Measurements from ENCODE around the gene PNKP. TPM values are rescaled to one million over a fixed set of nuclear protein-coding genes. Genes with fewer than 3 reads are reported as not detected.

The PNKP gene
- total and polyA plus RNA-seq, 9 of the 15 experiments (the other 6 are each of a cell fraction or from before 2014, with no cell fraction given), result 2.8 to 85.4 (median 25.3) TPM

DNA sequence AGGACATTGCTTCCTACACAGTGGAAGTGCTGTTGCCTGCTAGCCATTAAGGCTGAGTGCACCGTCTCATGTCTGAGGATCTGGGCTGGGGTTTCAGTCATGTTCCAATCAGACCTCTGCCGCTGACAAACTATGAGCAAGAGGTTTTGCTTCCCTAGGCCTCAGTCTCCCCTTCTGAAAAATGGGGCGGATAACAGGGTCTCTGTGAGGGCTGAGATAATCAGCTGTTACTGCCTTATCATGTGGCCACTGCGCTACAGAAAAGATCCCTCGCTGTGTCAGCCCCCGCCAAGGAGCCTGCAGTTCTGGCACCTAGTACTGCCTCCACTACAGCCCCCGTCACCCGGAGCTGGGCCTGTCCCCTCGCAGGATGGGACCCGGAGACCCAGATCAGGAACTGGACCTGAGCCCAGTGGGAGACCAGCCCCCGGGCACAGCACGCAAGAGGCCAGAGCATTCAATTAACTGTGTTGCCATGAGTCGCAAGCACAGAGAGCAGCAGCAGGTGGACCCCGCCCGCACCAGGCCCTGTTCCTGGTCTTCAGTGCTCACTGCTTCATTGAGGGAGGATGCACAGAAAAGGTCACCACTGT lies 3.0 kb upstream of the PNKP start:
- DNase-seq (ENCODE audit: extremely low read depth in 1 of 4, low spot score in 3 of 4) (peak in 2 of 4 experiments; percentile 9 to 62), ATAC-seq (no peak), FAIRE-seq (peak; percentile 65)
- Histone ChIP-seq H3K9me3 (replicated peaks; ENCODE audit: control insufficient read depth, insufficient read depth, low read depth, low read length) (no peaks in the 10 kb centered on the region), H3K4me1 (replicated peaks in 1 of 2; ENCODE audit: control insufficient read depth in 2 of 2, insufficient read depth in 2 of 2, low read length in 2 of 2) (peaks cover 36 to 87% of the 10 kb centered on the region in 2 experiments), H3K27me3 (ENCODE audit: control insufficient read depth in 2 of 2, insufficient read depth in 2 of 2, low read length in 2 of 2) (no peaks in the 10 kb centered on the region), H3K36me3 (ENCODE audit: control insufficient read depth, insufficient read depth, low read length) (peaks cover 44% of the 10 kb centered on the region), H3K9me1 (ENCODE audit: control insufficient read depth, insufficient read depth, low read length) (peaks cover 4% of the 10 kb centered on the region), H4K20me1 (replicated peaks; ENCODE audit: control insufficient read depth, insufficient read depth, low read length) (peaks cover 9% of the 10 kb centered on the region; the same call in 1 of the 2 replicates), H2AFZ (ENCODE audit: low read depth, low read length) (peak overlapping the region; percentile 81), H3K4me2 (ENCODE audit: insufficient read depth, low read length) (peak overlapping the region; percentile 90), H3K4me3 (peak overlapping the region; percentile 47), H3K79me2 (ENCODE audit: control insufficient read depth, insufficient read depth, low read length) (peaks cover 45% of the 10 kb centered on the region), H3K27ac (ENCODE audit: extremely low read depth, low read depth, low read length) (peak overlapping the region; percentile 70), H3K9ac (ENCODE audit: insufficient read depth in 1 of 2, low read depth in 2 of 2, low read length in 2 of 2) (peak overlapping the region; percentile 62 to 94)
- POLR2A ChIA-PET, result interaction anchor here (0.6 to 1.9 kb wide), 3 partner anchors 13 to 74 kb away, joined by 4 to 5 read pairs (median 4); partner anchors contain the start of genes ATF5 and NUP62
- in situ Hi-C loops (cut with MboI) (loop anchor here (10.0 kb wide), 1 partner anchor 376 kb away; the partner anchor contains the start of gene RPS11), intact Hi-C loops (cut with micrococcal nuclease) (loop anchor here (10.0 kb wide), 1 partner anchor 156 kb away; no protein-coding TSS in a partner anchor)
- BruUV-seq (replicated peaks), result no TSS peak
- 30% methylated on average over 15 of the region's 15 CpGs for WGBS (ENCODE audit: insufficient coverage, low coverage, missing lambda C conversion rate)
- CTCF ChIA-PET (ENCODE audit: low intra/inter-chr PET ratio), result no interaction called here
- TF ChIP-seq ZNF408 (CRISPR knock-in tag; IDR thresholded peaks at IDR 0.05; ENCODE audit: low read depth), result no peak
- no peak for TF ChIP-seq RAD21 (CRISPR knock-in tag; conservative IDR thresholded peaks at IDR 0.05 in 1 of 2, IDR thresholded peaks at IDR 0.05 in 1 of 2)
- TF ChIP-seq ARNT (IDR thresholded peaks at IDR 0.05), result 0 out of 4 replicates have a peak, but pooled peaks of 1 of the 2 experiments have one; percentile 25
- no peak for TF ChIP-seq MAFG (tag; conservative IDR thresholded peaks at IDR 0.05)
- TF ChIP-seq, protein P1, sequence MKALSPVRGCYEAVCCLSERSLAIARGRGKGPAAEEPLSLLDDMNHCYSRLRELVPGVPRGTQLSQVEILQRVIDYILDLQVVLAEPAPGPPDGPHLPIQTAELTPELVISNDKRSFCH (CRISPR knock-in tag; IDR thresholded peaks at IDR 0.05), result no peak
- TF ChIP-seq, protein P1 (tag; IDR thresholded peaks at IDR 0.05), result 0 out of 2 replicates have a peak, but pooled peaks have one; percentile 1
- TF ChIP-seq CBFA2T3 (IDR thresholded peaks at IDR 0.05), result peak; percentile 60
- no peak for TF ChIP-seq ZNF282 (CRISPR knock-in tag; IDR thresholded peaks at IDR 0.05)
- 0 out of 2 replicates have a peak, but pooled peaks have one; percentile 6 for TF ChIP-seq MYC (IDR thresholded peaks at IDR 0.05; ENCODE audit: low read depth, low read length)
- TF ChIP-seq MYC (CRISPR knock-in tag; IDR thresholded peaks at IDR 0.05; ENCODE audit: borderline replicate concordance, low read depth), result no peak
- TF ChIP-seq, protein P2, sequence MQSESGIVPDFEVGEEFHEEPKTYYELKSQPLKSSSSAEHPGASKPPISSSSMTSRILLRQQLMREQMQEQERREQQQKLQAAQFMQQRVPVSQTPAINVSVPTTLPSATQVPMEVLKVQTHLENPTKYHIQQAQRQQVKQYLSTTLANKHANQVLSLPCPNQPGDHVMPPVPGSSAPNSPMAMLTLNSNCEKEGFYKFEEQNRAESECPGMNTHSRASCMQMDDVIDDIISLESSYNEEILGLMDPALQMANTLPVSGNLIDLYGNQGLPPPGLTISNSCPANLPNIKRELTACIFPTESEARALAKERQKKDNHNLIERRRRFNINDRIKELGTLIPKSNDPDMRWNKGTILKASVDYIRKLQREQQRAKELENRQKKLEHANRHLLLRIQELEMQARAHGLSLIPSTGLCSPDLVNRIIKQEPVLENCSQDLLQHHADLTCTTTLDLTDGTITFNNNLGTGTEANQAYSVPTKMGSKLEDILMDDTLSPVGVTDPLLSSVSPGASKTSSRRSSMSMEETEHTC (IDR thresholded peaks at IDR 0.05), result no peak
- 0 out of 2 replicates have a peak, but pooled peaks have one; percentile 14 for TF ChIP-seq SMARCA4 (IDR thresholded peaks at IDR 0.05)
- peak; percentile 73 for TF ChIP-seq RBM25 (IDR thresholded peaks at IDR 0.05; ENCODE audit: low read depth, low read length, severe bottlenecking)
- 0 out of 4 replicates have a peak, but pooled peaks of 1 of the 2 experiments have one; percentile 6 for TF ChIP-seq HDAC1 (IDR thresholded peaks at IDR 0.05)
- peak; percentile 31; the same call in 1 of the 2 replicates for TF ChIP-seq CBFA2T2 (conservative IDR thresholded peaks at IDR 0.05)
- TF ChIP-seq CBX2 (IDR thresholded peaks at IDR 0.05; ENCODE audit: insufficient read depth, low read length, poor library complexity, severe bottlenecking), result no peak
- TF ChIP-seq, protein P3, sequence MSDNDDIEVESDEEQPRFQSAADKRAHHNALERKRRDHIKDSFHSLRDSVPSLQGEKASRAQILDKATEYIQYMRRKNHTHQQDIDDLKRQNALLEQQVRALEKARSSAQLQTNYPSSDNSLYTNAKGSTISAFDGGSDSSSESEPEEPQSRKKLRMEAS (CRISPR knock-in tag; IDR thresholded peaks at IDR 0.05), result 0 out of 2 replicates have a peak, but pooled peaks have one; percentile 36
- 0 out of 2 replicates have a peak, but pooled peaks have one; percentile 36 for TF ChIP-seq MIER1 (IDR thresholded peaks at IDR 0.05; ENCODE audit: low read depth)
- TF ChIP-seq DACH1 (IDR thresholded peaks at IDR 0.05; ENCODE audit: partially characterized antibody), result peak; percentile 78
- TF ChIP-seq NR4A1 (CRISPR knock-in tag; IDR thresholded peaks at IDR 0.05), result no peak
- TF ChIP-seq NR4A1 (tag; IDR thresholded peaks at IDR 0.05), result no peak
- peak; percentile 53 for TF ChIP-seq ARID1B (IDR thresholded peaks at IDR 0.05)
